Kidney glomerular epithelial cell (primary cell): ENCODE data around the gene PRR22.
"Not testable (repeated sequence)": the region's sequence is repeated elsewhere in the genome, so short reads cannot be mapped to it uniquely, and the experiment has no call there.

ENCODE experiments used
- DNase-seq: peaks from one replicate; lab custom pipeline; 2025; lab: John Stamatoyannopoulos, UW

The PRR22 gene

DNA sequence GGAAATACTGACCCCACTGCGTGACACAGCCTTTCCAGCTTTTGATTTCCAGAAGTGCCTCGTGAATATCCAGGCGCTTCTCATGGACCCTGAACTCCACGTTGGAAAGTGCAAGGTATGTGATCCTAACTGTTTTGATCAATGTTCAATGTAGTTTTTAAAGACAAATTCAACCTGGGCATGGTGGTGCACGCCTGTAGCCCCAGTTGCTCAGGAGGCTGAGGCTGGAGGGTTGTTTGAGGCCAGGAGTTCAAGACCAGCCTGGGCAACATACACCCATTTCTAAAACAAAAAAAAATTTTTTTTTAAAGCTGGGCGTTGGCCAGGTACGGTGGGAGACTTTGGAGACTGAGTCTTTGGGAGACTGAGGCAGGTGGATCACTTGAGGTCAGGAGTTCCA is 32.8 kb downstream of the PRR22 start:
- DNase-seq, result no peak

GRCh38 chr19:5749505-5749904 is 35.0 kb downstream of the PRR22 start:
- no peak for DNase-seq

- DNase-seq, result not testable (repeated sequence)
Observed at GRCh38 chr19:5748920-5749319, 35.6 kb downstream of the PRR22 start.

DNA sequence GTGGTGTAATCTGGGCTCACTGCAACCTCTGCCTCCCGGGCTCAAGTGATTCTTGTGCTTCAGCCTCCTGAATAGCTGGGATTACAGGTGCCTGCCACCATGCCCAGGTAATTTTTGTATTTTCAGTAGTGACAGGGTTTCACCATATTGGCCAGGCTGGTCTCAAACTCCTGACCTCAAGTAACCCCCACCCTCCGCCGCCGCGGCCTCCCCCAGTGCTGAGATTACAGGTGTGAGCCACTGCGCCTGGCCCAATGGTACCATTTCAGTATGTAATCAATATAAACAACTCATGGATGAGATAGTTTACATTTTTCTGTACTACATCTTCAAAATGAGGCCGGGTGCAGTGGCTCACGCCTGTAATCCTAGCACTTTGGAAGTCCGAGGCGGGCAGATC is 39.5 kb downstream of the PRR22 start:
- DNase-seq, result not testable (repeated sequence)

- no peak for DNase-seq
Observed at GRCh38 chr19:5743630-5744029, 40.9 kb downstream of the PRR22 start.

- no peak for DNase-seq
Observed at GRCh38 chr19:5742051-5742450, 42.5 kb downstream of the PRR22 start.

DNA sequence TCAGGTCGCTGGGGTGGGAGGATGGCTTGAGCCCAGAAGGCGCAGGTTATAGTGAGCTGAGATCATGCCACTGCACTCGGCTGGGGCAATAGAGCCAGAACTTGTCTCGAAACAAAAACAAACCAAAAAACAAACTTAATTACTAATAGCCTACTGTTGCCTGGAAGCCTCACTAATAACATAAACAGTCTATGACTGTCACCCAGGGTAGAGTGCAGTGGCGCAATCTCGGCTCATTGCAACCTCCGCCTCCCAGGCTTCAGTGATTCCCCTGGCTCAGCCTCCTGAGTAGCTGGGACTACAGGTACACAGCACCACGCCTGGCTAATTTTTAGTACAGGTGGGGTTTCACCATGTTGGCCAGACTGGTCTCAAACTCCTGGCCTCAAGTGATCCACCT is 46.1 kb downstream of the PRR22 start:
- no peak for DNase-seq

GRCh38 chr19:5733172-5733571 is 51.4 kb downstream of the PRR22 start:
- DNase-seq, result not testable (repeated sequence)
